Fibroblast of peridontal ligament (primary cell): Measurements from ENCODE around the gene COX4I1.
"Not testable (repeated sequence)": the region's sequence is repeated elsewhere in the genome, so short reads cannot be mapped to it uniquely, and the experiment has no call there.

Experiments
- DNase-seq: peaks from one replicate; pipeline ENCODE4 v3.0.0-alpha.2; 2010; ENCODE audit errors: extremely low read depth

Gene COX4I1

GRCh38 chr16:85824161-85825135 is 25.0 kb downstream of the COX4I1 start:
- DNase-seq: no peak

DNA sequence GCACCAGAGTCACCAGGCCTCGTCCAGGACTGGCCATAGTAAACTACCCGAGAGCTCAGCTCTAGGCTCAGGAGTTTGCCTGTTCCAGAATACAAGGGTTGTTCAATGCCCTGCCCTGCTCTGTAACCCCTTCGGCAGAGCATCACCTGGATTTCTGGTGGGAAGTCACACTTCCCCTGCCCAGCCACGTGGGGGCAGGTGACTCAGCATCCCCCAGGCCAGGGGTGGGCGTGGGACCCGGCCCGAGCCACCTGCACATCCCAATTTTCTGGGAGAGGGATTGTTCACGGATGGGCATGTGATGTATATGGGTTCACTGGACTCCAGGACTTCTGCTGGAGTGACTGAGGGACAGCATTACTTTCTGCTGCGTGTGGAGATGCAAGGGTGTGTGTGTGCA is 25.8 kb downstream of the COX4I1 start:
- DNase-seq: no peak

DNA sequence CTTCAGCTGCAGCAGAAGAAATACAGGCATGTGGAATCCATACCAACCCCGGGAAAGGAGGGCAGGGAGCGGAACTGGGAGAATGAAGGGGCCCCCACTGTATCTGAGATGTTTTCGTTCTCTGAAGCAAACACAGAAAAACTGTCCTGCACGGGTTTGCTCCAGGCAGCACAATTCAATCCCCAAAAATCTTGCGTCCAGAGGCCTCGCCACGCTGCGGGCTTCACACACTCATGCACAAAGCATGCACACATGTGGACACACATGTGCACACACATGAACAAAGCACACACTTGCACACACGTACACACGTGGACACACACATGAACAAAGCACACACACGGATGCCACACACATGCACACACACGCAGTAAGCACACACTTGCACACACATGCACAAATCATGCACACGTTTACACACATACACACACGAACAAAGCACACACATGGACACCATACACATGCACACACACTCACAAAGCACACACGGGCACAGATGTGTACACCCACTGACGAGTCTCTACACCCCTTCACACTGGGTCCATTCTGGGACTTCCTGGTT is 27.3 kb downstream of the COX4I1 start:
- DNase-seq: no peak

DNA sequence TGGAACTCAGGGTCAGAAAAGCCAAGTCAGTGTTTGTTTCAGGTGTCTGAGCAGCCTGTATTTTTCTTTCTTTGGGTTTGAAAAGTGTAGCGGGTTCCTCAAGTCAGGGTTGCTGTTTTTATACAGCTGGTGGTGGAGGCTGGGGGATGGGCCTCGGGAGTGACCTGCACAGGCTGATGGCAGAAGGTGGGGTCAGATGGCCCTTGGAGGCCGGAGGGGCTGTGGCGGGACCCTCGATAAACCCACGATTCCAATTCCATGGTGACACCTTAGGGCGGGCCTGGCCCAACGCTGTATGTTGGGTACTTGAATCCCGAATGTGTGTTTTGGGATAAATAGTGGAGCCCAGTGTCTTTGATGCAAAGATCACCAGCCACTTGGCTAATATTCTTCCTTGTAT is 28.7 kb downstream of the COX4I1 start:
- no peak for DNase-seq

DNA sequence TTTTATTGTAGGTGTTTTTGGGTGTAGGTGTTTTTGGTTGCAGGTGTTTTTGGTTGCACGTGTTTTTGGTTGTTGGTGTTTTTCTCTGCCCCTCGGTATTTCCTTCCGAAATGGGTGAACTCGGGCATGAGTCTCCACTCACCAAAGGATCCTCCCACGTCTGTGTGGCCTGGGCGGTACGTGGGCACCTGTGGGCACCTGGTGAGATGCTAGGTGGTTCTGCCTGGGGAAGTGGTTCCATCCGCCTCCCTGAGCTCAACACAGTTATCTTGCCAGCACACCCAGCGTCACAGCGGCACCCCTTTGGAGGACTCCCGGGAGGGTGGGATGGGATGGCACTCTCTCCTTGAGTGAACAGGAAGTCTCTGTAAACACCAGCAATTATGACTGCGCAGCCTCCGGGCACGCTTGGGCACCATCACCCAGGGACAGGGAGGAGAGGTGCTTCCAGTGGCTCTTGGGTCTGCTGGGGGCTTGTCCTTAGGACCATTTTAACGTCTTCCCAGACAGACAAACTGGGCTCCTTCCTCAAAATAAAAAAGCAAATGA is 29.8 kb downstream of the COX4I1 start:
- DNase-seq: no peak

DNA sequence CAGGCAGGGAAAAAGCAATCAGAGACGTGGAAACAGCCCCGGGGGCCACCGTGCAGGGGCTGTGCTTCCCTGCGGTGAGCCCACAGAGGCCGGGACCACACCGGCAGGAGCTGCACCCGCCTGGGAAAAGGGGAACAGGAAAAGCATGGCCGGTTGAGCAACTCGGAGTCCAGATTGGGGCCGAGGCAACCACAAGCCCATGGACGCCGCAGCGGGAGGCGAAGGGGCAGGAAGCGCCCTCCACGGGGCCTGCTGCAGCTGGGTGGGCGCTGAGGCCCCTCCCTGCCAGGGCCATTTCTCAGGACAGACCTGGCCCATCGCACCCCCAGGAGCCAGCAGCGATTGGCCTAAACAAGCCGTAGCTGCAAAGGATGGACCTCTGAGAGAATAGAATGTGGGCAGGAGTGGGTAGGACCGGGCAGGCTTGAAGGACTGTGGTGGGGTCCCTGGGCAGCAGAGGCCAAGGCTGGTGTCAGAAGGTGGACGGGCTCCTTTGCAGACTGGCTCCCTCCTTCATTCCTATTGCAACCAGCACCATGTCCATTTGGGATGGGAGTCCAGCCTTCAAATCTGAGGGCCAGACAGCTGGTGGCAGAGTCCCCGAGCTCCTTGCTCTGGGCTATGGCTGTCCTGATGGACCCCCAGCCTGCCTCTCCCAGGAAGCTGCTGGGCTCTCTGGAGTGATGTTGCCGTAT is 30.4 kb downstream of the COX4I1 start:
- DNase-seq: no peak

DNA sequence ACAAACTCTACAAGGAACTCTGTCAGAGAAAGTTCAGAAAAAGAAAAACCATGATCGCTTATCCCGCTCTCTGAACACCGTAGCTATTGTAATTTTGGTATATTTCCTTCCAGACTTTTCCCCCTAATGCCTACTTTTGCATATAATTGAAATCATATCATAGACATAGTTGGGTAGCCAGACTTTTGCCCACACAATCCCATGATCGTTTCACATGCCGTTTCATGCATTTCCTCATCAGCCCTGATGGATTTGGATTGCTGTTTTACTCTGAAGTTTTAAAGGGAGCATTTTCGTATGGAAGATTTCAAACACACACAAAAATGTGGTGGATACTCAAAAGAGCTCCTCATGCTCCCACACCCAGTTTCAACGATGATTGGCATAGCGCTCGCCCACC is 31.3 kb downstream of the COX4I1 start:
- no peak for DNase-seq

- DNase-seq: no peak
Measured at GRCh38 chr16:85832570-85833218, 33.2 kb downstream of the COX4I1 start.

DNA sequence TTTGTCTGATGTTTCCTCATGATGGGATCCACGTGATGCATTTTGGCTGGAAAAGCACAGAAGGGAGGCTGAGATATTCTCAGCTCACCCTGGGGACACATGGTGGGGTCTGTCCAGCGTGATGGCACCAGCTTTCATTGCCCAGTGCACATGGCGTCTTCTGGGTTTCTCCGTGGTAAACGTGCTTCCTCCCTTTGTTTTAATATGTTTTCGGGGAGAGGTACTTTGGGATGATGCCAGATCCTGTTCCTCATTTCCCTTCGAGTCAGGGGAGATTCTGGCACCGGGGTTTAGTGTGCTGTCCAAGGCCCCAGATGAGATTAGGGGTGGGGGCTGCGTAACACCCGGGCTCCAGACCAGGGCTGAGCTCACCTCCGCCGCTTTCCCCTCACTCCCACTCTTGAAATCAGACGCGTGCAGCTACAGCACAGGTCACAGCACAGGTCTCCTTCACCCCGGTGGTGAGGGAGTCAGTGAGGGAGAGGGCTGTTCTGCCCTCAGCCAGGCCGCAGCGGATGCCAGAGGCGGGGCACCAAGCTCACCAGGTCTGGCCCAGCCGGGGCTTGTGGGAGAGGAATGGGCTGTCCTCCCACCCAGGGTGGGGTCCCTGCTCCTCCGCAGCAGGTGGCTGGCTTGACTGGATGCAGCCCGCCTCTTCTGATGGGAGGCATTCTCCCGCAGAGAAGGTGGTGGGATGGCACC is 33.9 kb downstream of the COX4I1 start:
- no peak for DNase-seq

GRCh38 chr16:85834741-85835140 is 35.2 kb downstream of the COX4I1 start:
- DNase-seq: no peak

- DNase-seq: no peak
Measured at GRCh38 chr16:85835227-85835751, 35.8 kb downstream of the COX4I1 start.

DNA sequence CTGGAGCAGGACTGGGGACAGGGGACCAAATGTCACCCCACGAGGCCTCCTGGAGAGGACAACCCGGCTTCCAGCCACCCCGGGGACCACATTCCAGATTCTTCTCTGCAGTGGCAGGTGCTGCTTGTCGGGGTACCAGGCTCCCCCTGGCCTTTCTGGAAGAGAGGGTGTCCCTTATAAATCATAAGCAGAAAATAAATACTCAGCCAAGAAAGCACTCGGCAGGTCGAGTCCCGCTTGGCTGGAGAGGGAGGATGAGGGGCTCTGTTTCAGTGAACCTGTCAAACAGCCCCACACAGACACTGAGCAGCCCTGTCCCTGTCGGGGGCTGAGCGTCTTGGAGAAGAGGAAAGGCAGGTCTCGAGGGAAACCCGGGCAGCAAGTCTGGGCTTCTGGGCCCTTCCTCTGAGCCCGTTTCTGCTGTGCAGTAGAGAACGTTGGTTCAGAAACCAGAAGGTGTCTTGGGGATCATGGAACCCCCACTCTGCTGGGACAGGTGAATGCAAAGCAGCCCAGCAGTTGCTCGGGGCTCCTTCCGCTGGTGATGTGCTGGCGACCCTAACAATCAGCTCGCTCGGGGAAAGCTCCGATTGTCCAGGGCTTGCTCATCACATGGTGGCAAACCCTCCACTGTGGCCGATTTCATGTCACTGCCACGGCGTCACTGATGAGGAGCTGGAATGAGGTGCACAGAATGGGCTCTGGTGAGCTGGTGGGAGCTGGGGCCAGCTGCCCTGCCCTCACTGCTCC is 36.6 kb downstream of the COX4I1 start:
- no peak for DNase-seq

DNA sequence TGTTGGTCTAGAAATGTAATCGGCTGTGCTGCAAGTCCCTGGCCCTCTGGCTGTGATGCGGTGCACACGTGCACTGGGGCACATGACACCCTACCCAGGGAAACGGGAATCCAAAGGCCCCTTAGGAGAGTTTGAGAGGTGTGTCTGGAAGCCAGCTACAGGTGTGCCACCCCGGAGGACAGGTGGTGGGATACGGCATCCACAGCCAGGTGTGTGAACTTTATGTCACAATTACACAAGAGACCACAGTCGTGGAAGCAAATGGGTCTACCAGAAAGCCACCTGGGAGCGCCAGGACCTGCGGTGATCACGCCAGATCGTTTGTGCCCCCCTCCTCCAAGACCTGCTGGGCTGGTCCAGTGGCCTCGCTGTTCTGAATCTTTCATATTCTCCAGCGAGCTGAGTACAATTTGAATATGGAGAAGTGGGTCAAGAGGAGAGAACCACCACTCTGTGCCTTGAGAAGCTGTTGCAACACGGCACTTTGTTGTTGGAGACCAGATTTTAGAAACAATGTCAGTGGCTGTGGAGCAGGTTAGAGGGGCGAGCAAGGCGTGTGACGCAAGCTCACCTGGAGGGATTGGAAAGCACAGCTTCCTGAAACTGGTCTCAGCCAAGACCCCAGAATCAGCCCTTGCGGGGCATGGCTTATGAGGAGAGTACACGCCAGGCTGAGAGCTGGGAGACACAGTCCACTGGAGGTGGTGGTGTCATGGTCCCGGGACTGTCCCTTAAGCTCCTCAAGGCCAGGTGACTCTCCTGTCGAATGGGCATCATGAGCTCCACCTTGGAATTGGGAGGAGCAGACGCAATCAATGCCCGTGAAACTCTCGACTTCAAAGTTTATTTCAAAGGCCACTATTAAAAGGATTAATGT is 37.4 kb downstream of the COX4I1 start:
- no peak for DNase-seq

DNA sequence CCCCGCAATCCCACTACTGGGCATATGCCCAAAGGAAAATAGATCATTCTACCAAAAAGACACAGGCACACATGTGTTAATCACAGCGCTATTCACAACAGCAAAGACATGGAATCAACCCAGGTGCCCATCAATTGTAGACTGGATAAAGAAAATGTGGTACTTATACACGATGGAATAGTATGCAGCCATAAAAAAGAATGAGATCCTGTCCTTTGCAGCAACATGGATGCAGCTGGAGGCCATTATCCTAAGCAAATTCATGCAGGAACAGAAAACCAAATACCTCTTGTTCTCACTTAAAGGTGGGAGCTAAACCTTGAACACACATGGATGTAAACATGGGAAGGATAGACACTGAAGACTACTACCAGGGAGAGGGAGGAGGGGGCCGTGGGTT is 38.2 kb downstream of the COX4I1 start:
- DNase-seq: not testable (repeated sequence)

DNA sequence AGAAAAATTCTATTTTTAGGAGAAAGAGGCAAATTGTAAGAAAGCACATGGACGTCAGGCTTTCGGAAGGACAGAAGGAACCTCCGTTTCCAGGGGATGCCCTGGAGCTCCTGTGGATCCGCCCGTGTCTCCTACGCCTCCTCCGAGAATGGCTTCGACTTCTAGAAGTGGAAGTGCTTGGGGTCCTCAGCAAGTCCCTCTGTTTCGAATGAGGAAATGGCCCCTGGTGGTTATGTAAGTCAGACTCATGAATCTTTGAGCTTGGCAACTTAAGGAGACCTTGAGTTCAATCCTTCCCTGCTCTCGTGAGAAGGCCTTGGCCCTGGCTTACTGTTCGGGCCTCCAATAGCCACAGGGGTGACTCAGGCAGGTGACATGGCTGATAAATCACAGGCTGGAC is 38.9 kb downstream of the COX4I1 start:
- DNase-seq: no peak

DNA sequence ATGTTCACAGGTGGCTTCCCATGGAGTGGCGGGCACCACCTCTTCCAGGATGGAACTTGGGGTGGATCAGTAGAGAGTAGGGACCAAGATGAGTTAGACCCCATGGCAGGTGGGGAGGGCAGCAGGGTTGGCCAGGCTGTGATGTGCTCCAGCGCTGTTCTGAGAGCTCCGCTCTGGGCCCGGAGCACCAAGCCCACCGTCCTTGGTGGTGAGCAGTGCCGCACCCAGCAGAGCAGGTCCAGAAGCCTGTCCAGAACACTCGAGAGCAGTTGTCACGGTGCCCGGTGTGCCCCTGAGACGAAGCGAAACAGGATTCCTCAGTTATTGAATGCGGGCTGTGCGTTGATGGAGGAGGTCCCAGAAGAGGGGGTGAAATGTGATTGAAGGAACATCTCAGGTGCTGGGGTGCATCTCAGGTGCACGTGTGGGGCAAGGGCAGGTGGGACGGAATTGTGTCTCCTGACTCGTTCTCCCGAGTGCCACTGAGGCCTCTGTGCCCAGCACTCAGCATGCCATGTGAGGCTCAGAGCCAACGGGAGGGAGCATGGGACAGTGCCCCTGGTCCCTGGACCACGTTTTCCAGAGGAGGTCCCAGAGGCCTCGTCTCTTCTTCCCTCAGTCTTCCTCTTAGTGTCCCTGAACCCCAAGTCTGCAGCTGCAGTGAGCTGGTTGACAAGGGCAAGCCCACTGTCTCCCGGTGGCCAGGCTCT is 39.5 kb downstream of the COX4I1 start:
- DNase-seq: no peak

GRCh38 chr16:85839681-85840240 is 40.3 kb downstream of the COX4I1 start:
- DNase-seq: no peak

DNA sequence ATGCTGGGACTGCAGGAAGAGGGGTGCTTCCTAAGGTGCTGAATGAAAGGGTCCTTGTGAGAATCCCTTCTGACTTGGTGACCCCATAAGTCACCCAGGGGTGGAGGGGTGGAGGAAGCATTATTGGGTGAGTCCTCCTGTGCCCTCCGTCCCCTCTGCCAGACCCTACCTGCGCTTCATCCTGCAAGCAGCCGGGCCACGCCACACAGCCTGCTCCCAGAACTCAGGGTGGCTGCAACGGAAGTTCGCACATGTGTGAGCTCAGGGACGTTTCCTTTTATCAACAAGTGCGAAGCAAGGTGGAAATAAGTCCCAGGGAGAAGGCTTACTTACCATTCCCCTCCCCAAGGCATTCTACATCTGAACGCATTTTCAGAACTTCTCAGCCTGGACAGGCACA is 40.9 kb downstream of the COX4I1 start:
- no peak for DNase-seq
